Ectodermal cell (in vitro differentiated cells): ENCODE data around the gene MBNL3.

Experiments used
- H3K27ac ChIP-seq: 2 replicates; pipeline ENCODE4 v1.7.0; 2013; ENCODE audit warnings: mild to moderate bottlenecking, low read depth, low read length; ENCODE audit not compliant: insufficient read depth, poor library complexity, severe bottlenecking
- H3K27me3 ChIP-seq: 2 replicates; pipeline ENCODE4 v1.7.0; 2013; ENCODE audit warnings: mild to moderate bottlenecking, low read length; ENCODE audit not compliant: insufficient read depth, control insufficient read depth, poor library complexity, severe bottlenecking
- H3K36me3 ChIP-seq: one replicate; pipeline ENCODE4 v1.7.0; 2013; ENCODE audit warnings: low read length; ENCODE audit not compliant: control insufficient read depth, insufficient read depth
- H3K4me1 ChIP-seq: one replicate; pipeline ENCODE4 v1.7.0; 2013; ENCODE audit warnings: low read length; ENCODE audit not compliant: control insufficient read depth, insufficient read depth
- H3K4me3 ChIP-seq: 2 replicates; pipeline ENCODE4 v1.7.0; 2013; ENCODE audit warnings: low read depth, low read length, control low read depth; ENCODE audit not compliant: insufficient read depth
- H3K9me3 ChIP-seq: 2 replicates; pipeline ENCODE4 v1.7.0; 2013; ENCODE audit warnings: mild to moderate bottlenecking, low read length, moderate library complexity; ENCODE audit not compliant: control insufficient read depth
- WGBS, 2 experiments: methylation state at CpG; one replicate each; pipeline ENCODE4 v1.1.7; 2013; ENCODE audit warnings: missing lambda C conversion rate in 2 of 2; 5-methylcytosine and 5-hydroxymethylcytosine counted together

MBNL3 gene

DNA sequence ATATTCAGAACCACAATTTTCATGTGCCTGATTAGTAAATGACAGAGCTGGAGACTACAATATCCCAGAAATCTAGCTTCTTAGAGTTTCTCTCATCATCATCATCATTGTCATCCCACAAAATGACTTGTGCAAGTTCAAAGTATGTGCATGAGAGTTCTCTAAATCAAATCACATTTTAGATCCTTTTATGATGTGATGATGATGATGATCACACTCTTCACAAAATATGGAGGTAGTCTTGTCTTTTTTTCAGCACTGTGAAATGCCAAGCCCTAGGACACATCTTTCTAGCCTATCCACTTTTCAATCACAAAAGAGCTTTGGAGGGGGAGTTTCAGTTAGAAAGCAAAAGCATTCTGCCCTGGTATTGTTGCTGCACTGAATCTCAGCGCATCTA lies 7.4 kb downstream of the MBNL3 start:
- 89 to 91% methylated on average over 1 of the region's 1 CpG for WGBS, 2 experiments
- H3K4me3 ChIP-seq: no peak overlapping the region

DNA sequence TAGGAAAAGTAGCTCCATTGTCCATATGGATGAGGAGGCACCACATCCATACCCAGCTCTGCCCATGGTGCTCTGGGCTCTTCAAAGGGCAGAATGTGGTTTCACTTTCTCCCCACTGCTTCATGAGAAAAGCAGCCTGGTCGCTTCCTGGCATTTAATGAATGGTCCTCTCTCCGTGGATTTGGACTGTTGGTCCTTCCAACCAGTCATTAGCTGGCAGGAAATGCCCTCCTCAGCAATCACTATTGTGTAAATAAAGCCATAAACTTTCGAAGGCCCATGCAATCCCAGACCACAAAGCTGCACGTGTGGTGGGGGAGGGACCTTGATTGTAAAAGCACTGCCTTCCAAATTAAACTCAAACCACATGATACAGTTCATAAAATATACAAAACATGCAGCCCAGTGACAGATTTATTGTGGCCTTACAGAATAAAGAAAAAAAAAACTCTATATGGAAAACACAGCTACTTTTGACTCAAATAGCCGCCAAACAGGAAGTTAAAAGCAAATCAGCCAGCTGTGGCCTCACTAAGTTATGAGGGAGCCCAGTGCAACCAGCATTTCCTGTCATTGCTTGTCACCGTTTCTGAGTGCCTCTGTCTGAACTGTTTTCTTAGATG lies 8.1 kb downstream of the MBNL3 start:
- 66 to 76% methylated on average over 4 to 6 of the region's 6 CpGs for WGBS, 2 experiments
- H3K27ac ChIP-seq: no peak overlapping the region
- H3K27me3 ChIP-seq: no peaks in the 10 kb centered on the region
- no peaks in the 10 kb centered on the region for H3K4me1 ChIP-seq
- H3K4me3 ChIP-seq: no peak overlapping the region
- no peaks in the 10 kb centered on the region for H3K9me3 ChIP-seq
- no peaks in the 10 kb centered on the region for H3K36me3 ChIP-seq

More for the DNA sequence above, 7.4 kb downstream of the MBNL3 start:
- no peaks in the 10 kb centered on the region for H3K9me3 ChIP-seq
- H3K27ac ChIP-seq: no peak overlapping the region
- no peaks in the 10 kb centered on the region for H3K36me3 ChIP-seq
- no peaks in the 10 kb centered on the region for H3K4me1 ChIP-seq
- no peaks in the 10 kb centered on the region for H3K27me3 ChIP-seq

DNA sequence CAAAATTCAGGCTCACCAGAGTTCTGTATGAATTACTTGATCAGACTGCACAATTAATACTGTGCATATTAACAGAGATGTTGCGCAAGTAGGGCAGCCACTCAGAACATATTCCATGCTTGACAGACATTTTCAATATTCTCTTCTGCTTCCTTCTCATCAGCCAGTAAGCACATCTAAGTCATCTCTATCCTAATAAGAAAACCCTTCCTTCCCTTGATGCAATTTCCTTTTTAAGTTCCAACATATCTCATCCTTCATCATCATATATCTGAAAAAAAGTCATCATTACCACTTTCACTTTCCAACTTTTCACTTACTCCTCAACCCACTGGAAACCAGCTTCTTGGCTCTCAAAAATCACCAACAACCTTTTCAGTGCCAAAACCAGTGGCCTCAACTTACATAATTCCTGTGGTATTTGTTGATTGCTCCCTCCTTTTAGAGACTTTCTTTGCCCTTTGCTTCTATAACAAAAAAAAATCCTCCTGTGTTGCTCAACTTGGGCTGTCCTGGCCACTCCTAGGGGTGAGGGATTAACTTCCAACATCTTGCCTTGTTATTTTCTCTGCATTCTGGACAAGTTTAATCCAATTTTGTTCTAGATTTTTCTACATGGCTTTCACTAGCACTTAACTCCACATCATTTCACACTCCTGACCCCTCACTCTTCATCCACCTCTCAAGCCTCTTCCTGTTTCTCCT lies 14.1 kb downstream of the MBNL3 start:
- no peaks in the 10 kb centered on the region for H3K9me3 ChIP-seq
- H3K27ac ChIP-seq: no peak overlapping the region
- no peaks in the 10 kb centered on the region for H3K27me3 ChIP-seq
- no peaks in the 10 kb centered on the region for H3K36me3 ChIP-seq
- no peaks in the 10 kb centered on the region for H3K4me1 ChIP-seq
- WGBS, 2 experiments: 97 to 100% methylated on average over 1 of the region's 1 CpG
- no peak overlapping the region for H3K4me3 ChIP-seq

DNA sequence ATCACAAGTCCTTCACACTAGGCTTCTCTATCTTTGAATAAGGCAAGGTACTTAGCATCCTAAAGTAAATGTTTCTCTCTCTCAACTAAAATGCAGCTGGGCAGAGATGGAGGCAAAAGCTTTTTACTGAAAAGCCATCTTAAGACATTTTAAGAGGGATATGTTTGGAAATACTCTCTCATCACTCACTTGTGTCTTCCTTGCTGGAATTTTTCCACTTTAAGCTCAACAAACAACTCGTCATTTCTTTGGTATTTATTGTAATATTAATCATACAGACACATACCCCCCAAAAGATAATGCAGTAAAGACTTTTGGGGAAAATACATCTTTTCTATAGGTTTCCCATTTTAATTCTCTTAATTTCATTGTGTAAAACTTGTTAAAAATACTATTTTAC lies 16.4 kb downstream of the MBNL3 start:
- Histone ChIP-seq H3K27me3 (no peaks in the 10 kb centered on the region), H3K36me3 (no peaks in the 10 kb centered on the region), H3K4me1 (no peaks in the 10 kb centered on the region), H3K4me3 (no peak overlapping the region), H3K9me3 (no peaks in the 10 kb centered on the region), H3K27ac (no peak overlapping the region)
- no CpG with 5 or more reads among the region's 1 CpG for WGBS, 2 experiments

DNA sequence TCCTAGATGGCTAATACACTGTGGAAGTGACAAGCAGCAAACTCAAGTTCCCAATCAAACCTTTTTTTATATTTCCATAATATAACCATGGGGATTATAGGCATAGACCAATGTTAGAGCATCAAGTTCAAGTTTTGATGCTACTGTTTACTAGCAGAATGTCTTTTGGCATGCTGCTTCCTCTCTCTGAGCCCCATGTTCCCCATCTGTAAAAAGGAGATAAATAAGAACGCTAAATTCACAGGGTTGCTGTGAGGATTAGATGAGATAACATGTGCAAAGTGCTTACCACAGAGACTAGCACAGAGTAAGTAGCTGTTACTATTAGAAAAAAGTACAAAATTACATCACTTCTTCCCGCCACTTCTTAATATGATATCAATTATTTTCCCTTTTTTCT lies 18.0 kb downstream of the MBNL3 start:
- Histone ChIP-seq H3K27me3 (no peaks in the 10 kb centered on the region), H3K27ac (no peak overlapping the region), H3K36me3 (no peaks in the 10 kb centered on the region), H3K4me3 (no peak overlapping the region), H3K9me3 (no peaks in the 10 kb centered on the region), H3K4me1 (no peaks in the 10 kb centered on the region)
- no CpG with 5 or more reads among the region's 2 CpGs for WGBS, 2 experiments

DNA sequence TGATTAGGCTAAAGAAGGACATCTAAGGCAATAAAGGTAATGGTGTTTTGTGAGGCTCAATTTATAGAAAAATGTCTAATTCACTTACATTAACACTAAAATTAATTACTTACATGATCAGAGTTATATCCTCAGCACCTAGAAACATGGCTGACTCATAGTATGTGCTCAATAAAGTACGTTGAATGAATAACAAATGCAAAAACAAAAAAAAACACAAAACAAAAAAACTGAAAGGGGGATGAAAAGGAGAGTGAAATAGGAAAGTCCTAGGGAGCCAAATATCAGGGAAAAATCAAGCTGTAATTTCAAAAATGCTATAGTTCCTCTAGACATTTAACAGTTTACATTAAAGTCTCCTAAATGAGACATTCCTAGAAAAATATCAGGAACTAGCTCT lies 18.7 kb downstream of the MBNL3 start:
- no CpG with 5 or more reads among the region's 1 CpG for whole genome bisulfite sequencing, 2 experiments
- H3K27me3 ChIP-seq: no peaks in the 10 kb centered on the region
- no peak overlapping the region for H3K27ac ChIP-seq
- H3K36me3 ChIP-seq: no peaks in the 10 kb centered on the region
- H3K4me3 ChIP-seq: no peak overlapping the region
- no peaks in the 10 kb centered on the region for H3K4me1 ChIP-seq
- H3K9me3 ChIP-seq: no peaks in the 10 kb centered on the region

DNA sequence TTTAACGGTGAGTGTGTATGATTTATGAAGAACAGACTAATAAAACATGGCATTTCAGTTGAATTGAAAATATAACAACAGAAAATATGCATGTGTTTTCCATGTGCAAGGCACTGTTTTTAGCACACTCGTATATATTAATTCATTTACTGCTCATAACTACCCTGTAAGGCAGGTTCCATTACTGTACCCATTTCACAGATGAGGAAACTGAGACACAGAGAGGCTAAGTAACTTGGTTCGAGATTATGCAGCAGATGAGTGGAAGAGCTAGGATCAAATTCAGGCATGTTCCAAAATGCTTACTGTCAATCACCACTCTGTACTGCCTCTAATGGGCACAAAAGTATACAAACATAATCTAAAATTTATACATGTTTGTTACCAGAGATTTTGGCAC lies 20.4 kb downstream of the MBNL3 start:
- H3K27ac ChIP-seq: no peak overlapping the region
- H3K4me1 ChIP-seq: no peaks in the 10 kb centered on the region
- H3K4me3 ChIP-seq: no peak overlapping the region
- WGBS, 2 experiments: 89 to 95% methylated on average over 1 to 3 of the region's 3 CpGs
- H3K36me3 ChIP-seq: no peaks in the 10 kb centered on the region
- H3K27me3 ChIP-seq: no peaks in the 10 kb centered on the region
- no peaks in the 10 kb centered on the region for H3K9me3 ChIP-seq

DNA sequence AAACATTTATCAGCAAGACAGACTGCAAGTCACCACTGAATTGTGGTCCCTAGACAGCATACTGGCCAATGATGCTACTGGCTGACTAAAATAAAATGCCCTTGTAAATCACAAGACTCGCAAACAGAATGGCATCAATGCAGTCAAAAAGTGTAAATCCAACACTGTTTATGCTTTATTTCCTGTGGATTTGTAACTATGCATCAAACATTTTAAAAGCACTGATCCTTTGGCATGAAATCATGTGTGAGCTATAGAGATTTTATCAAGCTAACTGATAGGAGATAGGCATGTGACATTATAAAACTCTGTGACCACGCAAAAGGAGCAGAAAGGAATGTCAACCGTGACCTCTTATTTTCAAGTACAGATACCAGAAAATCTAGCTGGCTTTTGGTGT lies 20.8 kb downstream of the MBNL3 start:
- H3K27ac ChIP-seq: no peak overlapping the region
- H3K27me3 ChIP-seq: no peaks in the 10 kb centered on the region
- H3K4me3 ChIP-seq: no peak overlapping the region
- H3K36me3 ChIP-seq: no peaks in the 10 kb centered on the region
- WGBS, 2 experiments: 100% methylated on average over 3 of the region's 3 CpGs
- no peaks in the 10 kb centered on the region for H3K9me3 ChIP-seq
- no peaks in the 10 kb centered on the region for H3K4me1 ChIP-seq

DNA sequence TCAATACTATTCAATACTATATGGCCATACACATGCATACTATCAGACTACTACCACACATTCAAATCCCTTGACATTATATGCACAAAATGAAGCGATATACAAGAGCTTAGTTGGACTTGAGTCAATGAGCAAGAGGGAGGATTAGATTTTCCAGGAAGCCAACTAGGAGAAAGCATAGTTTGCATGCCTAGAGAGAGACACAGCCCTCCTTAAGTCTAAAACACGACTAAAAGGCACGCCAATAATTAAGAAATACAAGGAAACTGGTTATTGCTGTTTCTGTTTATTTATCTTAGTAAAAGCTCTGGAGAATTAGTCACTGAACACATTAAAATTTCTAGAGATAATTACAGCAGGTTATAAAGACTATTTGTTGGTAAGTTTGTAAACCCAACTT lies 21.8 kb downstream of the MBNL3 start:
- Histone ChIP-seq H3K4me1 (no peaks in the 10 kb centered on the region), H3K4me3 (no peak overlapping the region), H3K27me3 (no peaks in the 10 kb centered on the region), H3K36me3 (no peaks in the 10 kb centered on the region), H3K27ac (no peak overlapping the region), H3K9me3 (no peaks in the 10 kb centered on the region)
- 97 to 100% methylated on average over 1 to 3 of the region's 3 CpGs for WGBS, 2 experiments

DNA sequence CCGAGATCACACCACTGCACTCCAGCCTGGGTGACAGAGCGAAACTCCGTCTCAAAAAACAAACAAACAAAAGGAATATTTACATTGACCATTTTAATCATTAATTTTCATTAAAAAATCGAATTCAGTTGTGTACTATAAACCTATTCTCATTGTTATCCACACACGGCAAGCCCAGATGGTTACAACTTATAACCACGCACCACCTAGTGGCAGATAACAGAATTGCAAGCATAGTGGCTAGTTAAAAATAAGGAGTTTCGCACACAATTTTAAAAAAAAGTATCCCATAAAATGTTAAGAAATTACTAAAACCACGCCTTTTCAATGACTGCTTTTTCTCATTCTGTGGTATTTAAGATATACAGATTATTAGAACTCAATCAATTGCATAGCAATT lies 25.4 kb downstream of the MBNL3 start:
- WGBS, 2 experiments: 69 to 86% methylated on average over 3 to 8 of the region's 8 CpGs
- no peak overlapping the region for H3K27ac ChIP-seq
- no peaks in the 10 kb centered on the region for H3K9me3 ChIP-seq
- no peaks in the 10 kb centered on the region for H3K4me1 ChIP-seq
- no peaks in the 10 kb centered on the region for H3K27me3 ChIP-seq
- no peak overlapping the region for H3K4me3 ChIP-seq
- H3K36me3 ChIP-seq: no peaks in the 10 kb centered on the region
